ENCODE measurements around the gene EEF2K.
"Not testable (repeated sequence)": the region's sequence is repeated elsewhere in the genome, so short reads cannot be mapped to it uniquely, and the experiment has no call there.

EEF2K gene

DNA sequence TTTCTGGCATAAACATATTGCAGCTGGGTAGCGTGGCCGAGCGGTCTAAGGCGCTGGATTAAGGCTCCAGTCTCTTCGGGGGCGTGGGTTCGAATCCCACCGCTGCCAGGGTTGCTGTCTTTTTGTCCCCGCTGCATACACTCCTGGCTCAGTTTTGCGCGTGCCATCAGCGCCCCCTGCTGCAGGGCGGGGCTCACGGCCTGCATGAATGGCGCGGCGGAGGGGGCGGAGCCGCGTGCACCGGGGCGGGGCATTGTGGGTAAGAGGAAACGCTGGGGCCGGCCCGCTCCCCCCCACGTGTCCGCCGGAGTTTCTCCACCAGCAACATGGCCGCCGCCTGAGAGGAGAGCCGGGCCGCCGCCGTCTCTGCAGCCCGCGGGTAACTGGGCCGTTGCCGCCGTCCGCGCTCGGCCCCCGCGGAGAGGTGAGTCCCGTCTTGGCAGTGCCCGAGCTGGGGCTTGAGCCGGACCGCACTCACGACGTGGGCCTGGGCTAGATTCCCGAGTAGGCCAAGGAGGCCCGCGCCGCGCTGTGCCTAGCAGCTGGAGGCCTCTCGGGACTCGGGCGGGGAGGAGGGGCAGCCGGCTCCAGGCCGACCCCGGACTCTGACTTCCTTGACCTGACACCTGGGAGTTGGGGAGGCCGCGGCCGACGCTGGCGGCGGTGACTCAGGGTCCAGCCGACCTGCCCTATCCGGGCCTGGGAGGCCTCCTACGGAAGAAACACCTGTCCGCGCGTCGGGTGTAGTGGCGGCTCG is 91.2 kb downstream of the EEF2K start, which contains the start of gene POLR3E:
TSS of gene POLR3E (plus strand) at position 296 of the 757 bp plus-strand sequence. CDS start 5,560 bp downstream, outside the sequence.
- peak; percentile 96 for DNase-seq

DNA sequence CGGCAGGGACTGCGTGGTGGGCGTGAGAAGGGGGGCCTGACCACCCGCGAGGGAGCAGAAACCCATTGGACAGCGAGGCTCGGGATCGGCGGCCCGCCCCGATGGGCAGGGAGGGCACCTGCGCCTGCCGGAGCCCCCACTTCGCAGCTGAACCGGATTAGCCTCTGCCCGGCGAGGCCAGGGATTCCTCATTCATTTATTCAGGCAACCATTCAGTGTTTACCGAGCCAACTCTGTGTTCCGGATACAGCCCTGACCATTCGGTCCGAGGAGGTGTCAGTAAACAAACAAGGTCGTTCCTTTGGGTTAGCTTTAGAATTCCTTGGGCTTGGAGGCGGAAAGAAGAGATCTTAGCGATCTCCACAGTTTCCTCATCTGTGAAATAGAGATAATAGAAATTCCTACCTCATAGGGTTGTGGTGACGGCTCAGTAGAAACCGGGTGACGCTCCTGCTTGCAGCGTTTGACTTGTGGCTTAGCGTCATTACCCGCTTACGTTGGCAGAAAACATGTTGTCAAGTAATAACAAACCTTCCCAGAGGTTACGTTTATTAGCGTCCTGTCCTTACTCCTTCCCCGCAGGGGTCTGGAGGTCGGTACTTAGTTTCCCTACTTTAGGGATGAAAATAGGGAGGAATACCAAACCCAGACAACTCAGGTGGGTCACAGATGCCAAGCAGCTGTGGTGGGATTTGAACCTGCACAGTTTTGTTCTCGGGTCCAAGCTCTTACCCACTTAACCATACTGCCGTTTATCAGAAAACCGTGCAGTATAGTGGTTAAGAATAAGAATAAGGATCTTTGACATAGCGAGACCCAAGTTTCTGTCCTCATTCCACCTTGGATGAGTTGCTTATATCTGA is 92.0 kb downstream of the EEF2K start:
- peak; percentile 97 for DNase-seq

DNA sequence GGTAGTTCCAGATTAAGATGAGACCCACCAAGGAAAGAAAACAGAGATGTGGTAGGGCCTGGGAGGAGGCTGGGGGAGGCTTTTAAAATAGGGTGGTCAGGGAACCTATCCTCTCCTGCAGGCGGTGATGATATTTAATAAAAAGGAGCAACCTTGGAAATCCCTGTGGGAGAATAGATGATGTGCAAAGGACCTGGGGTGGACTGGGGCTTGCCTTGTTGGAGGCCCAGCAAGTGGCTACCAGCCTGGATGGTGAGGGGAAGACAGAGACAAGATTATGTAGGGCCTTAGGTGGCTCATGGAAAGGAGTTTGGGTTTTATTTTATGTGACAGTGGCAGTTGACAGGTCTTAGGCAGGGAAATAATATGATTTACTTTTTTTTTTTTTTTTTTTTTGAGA is 93.0 kb downstream of the EEF2K start:
- DNase-seq, result no peak

DNA sequence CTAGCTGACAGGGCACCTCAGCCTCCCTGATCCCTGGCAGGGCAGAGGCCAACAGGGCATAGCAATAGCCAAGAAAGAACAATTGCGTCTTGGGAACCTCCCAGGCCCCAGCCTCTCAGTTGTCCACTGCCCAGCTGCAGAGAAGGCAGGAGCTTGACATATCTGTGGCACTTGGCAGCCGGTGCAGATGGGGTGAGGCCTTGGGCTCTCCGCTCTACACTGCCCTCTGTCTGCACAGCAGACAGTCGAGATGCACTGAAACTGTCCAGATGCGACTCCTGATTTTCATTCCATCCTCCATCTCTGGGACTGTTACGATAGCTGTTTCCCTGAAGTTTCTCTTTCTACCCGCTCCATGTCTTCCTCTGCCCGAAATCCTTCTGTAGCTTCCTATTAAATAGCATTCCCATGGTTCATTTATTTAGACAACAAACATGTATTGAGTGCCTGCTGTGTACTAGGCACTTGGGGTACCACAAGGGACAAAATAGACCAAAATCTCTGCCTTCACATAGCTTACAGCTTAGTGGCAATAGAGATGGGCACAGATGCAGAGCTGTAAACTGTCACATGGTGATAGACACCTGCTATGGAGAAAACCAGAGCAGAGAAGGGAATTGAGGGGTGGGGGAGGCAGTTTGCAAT is 94.5 kb downstream of the EEF2K start:
- DNase-seq, result peak; percentile 61

DNA sequence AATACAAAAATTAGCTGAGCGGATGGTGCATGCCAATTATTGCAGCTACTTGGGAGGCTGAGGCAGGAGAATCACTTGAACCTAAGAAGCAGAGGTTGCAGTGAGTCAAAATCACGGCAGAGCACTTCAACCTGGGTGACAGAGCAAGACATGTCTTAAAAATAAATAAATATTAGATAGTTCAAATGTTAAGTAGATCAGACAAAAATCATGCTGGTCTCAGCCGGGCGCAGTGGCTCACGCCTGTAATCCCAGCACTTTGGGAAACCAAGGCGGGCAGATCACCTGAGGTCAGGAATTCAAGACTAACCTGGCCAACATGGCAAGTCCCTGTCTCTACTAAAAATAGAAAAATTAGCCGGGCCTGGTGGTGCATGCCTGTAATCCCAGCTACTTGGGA is 95.3 kb downstream of the EEF2K start:
- DNase-seq, result not testable (repeated sequence)

DNA sequence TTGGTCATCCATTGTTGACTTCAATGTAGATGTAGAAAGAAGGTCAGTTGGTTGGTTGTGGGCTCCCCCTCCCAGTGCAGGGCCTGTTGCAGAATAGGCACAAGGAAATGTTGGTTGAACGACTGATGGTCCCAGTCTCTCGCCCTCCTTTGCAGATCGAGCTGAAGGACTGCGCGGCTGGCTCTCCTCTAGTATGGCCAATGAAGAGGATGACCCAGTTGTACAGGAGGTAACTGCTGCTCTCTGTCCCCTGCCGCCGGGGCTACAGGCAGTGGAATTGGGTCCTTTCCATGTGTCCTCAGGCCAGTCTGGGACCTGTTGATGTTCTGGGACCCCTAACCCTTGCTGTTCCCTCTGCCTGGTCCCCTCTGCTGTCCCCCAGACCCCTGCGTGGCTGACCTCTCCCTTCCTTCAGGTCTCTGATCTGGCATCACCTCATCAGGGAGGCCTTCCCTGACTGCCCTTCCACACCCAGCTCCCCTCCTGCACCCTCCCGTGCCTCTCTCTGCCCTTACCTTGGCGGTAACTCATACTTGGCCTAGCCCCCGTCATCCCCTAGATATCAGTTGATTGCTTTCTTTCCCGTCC is 96.8 kb downstream of the EEF2K start:
- DNase-seq, result no peak

DNA sequence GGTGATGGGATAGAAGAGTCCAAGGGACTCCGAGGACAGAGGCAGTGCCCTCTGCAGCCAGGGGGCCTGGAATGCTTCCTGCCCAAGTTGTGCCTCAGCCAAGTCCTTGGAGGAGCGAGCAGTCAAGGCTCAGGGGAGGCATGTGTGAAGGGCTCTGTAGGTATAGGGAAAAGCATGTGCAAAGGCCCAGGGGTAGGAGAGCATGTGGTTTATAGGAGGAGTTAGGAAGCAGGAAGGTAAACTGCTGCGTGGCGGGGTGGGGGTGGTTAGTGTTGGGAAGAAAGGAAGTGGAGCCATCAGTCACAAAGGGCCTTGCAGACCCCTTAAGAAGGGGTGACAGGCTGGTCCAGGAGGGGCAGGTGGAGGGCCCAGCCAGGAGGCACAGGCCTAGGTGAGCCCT is 98.3 kb downstream of the EEF2K start:
- DNase-seq, result no peak

DNA sequence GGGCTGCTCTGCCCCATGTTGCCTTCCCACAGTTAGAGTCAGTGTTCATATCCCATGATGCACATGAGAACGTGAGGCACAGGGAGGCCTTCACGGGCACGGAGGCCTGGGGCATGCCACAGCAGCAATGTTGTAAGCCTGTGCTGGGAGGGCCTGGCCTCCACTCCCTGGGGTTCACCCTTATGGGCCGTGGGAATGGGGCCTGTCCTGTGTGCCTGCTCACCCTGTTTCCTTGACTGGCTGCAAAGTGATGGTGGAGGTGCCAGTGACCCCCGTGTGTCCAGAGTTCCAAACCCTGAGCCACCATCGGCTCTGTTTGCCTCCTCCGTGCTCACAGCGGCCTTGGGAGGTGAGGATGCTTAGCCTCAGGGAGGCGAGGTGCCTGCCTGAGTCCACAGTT is 100.7 kb downstream of the EEF2K start:
- DNase-seq, result no peak

DNA sequence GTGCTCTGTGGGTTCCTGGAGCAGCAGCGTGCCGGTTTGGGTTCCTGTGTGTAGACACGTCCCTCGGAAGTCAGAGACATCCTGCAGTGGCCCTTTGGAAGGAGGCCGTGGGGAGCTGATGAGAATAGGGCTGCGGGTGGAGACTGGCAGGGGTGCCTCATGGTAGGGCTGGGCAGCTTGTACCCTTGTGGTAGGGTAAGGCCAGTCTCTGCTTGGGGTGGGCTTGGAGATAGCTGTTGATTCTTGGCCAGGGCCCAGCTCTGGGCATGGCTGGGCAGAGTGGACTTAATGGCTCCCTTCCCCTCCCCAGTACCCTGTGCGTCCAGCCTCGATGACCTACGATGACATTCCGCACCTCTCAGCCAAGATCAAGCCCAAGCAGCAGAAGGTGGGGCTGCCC is 101.8 kb downstream of the EEF2K start:
- DNase-seq, result no peak

DNA sequence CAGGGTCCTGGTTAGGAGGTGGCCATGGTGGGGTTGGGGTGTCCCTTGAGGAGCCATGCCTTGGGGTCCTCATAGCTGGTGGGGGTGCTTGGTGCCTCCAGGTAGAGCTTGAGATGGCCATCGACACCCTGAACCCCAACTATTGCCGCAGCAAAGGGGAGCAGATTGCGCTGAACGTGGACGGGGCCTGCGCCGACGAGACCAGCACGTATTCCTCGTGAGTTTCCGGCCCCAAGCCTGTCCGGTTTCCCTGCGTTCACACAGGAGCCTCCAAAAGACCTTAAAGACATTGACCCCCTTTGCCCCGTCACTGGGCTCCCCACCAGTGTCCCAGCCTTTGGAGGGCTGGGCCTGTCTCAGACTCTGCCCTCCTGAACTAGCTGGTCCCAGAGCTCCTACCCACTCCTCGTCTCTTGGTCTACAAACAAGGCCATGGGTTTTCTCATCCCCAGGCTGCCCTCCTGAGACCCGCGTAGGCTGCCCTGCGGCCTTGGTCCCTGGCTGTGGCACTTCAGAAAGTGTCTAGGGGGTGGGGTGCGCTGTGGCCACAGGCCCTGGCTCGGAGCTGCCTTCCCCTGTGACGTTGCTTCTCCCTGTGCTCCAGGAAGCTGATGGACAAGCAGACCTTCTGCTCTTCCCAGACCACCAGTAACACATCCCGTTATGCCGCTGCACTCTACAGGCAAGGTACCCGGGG is 102.9 kb downstream of the EEF2K start:
- DNase-seq, result no peak

DNA sequence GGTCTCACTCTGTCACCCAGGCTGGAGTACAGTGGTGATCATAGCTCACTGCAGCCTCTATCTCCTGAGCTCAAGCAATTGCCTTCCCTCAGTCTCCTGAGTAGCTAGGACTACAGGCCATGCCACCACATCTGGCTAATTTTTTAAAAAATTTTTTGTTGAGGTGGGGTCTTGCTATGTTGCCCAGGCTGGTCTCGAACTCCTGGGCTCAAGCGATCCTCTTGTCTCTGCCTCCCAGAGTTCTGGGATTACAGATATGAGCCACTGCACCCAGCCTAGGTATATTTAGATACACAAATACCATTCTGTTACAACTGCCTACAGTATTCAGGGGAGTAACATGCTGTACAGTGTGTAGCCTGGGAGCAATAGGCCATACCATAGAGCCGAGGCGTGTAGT is 105.4 kb downstream of the EEF2K start:
- no peak for DNase-seq

DNA sequence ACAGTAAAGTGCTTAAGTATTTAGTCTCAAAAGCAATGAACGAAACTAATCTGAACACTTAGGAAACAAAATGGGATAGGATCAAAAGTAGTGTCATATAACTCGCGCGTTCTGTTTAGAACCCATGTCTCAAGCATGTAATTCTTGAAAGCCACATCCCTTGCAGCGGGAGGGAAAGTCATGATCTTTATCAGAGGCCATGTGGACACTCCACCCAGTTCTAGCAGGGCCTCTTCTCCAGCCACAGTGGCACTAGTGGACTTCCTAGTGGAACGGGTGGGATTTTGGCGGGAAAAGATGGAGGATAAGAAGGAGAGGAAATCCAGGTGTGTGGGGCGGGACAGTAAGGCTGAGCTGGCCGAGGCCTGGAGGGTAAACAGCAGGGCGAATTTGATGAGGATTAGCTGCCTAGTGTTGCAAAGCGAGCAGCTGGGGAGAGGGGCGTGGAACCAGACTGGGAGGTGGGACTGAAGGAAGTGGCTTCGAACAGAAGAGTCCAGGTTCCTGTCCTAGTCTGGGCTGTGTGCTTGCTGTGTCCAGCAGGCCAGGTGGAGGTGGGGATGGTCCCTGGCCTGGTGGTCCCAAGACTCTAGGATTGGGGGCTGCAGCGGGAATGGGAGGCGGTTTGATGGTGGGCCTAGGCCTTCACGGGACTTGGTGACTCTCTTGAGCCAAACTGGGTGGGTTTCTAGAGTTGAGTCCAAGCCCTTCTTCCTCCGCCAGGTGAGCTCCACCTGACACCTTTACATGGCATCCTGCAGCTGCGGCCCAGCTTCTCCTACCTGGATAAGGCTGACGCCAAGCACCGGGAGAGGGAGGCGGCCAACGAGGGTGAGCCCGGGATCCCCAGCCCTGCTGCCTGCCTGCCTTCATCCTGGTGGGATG is 107.1 kb downstream of the EEF2K start:
- no peak for DNase-seq

DNA sequence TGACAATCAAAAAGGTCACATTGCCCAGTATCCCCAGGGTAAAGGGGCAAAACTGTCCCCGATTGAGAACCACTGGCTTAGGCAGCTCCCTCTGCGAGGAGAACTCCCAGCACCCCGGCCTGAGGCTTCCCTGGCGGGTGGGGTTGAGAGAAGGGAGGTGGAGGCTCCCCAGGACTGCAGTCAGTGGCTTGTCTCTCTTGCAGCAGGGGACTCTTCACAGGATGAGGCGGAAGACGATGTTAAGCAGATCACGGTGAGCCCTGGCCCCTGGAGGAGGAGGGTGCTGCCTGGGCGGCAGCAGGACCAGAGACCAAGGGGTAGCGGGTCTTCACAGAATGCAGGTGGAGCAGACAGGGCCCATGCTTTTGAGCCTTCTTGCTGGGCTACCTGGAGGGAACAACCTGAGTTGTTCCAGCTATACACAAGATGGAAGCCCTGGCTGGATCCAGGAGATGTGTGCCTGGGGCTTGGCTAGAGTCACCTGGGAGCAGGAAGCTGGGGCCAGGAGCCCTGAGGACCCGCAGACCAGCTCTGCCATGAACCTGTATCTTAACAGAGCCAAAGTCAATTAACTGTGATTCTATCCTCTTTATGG is 107.9 kb downstream of the EEF2K start:
- DNase-seq, result no peak

DNA sequence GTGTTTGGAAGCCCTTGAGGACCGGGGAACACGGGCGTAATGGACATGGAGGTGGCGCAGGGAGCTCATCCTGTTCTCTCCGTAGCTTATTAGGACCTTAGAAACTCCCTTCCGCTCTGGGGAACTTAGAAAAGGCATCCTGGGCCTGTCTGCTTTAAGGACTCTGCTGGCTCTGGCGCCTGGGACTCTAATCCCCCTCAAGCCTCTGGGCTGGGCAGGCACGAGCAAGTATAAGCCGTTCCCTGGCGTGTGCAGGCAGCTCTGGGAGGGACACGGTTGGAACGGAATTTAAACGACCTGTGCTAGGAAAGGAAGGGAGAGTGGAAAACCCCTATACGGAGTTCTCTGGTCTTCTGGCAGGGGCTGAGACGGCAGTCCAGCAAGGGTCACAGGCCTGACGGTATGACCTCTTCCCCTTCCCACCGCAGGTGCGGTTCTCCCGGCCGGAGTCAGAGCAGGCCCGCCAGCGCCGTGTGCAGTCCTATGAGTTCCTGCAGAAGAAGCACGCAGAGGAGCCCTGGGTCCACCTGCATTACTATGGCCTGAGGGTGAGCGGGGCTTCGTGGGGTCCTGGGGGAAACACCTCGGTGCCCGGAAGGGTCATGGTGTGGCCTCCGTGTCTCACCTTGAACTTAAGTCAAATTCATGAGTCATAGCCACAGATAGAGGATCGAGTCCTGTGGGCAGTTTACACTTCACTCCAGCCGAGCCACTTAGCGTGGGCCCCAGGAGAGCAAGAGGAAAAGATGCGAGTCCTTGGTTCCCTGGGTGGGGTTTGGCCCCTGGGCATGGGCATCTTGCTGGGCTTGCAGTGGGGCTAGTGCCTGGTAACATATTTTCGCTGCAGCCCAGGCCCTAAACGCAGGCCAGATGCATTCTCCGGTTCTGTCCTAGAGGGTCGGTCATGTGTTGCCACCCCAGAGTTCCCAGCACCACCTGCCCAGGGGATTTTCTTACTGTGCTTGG is 108.9 kb downstream of the EEF2K start:
- DNase-seq, result no peak

DNA sequence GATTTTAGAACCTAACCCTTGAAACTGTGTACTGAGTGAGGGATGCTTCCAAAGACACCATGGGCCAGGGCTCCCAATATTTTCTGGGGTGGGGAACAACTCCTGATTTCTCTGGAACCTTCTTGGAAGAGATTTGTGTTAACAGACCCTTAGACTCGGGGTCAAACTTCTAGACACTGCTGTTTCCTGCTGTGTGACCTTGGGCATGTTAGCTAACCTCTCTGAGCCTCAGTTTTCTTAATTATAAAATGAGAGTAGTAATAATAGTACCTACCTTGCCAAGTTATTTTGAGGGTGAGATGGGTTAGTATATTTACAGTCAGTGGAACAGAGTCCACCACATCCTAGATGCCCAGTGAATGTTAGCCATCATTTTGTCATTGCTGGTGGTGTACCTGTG is 109.9 kb downstream of the EEF2K start:
- DNase-seq, result no peak

DNA sequence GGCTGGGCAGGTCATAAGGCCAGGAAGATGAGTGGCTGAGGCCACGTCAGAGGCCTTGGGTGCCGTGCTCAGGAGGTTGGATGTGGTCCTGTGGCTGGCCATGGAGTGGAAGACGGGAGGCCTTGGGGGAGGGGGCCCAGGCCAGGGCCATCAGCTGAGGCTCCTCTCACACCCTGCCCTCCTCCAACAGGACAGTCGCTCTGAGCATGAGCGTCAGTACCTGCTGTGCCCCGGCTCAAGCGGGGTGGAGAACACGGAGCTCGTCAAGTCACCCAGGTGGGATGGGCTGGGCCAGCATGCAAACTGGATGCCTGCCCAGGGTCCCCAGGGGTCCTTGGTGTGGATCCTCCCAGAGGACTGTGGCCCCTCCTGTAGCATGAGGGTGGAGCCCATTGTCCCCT is 110.3 kb downstream of the EEF2K start:
- no peak for DNase-seq

DNA sequence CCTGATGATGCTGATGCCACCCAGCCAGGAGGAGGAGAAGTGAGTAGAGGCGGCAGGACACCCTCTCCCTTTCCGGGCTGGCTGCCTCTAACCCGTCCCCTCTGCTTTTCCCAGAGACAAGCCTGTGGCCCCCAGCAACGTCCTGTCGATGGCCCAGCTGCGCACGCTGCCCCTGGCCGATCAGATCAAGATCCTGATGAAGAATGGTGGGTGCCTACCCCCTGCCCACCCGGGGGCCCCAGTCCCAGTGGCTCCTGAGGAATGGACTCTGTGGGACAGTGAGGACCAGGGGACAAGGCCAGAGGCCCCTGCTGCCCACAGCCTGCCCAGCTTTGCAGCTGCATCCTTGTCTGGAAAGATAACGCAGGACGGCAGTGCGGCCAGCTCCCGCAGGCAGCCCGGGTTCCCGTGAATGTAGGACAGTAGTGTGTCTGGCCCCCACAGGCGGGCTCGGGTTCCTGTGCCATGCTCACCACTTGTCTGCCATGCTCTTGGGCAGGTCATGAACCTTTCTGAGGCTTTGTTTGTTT is 111.0 kb downstream of the EEF2K start:
- DNase-seq, result no peak

DNA sequence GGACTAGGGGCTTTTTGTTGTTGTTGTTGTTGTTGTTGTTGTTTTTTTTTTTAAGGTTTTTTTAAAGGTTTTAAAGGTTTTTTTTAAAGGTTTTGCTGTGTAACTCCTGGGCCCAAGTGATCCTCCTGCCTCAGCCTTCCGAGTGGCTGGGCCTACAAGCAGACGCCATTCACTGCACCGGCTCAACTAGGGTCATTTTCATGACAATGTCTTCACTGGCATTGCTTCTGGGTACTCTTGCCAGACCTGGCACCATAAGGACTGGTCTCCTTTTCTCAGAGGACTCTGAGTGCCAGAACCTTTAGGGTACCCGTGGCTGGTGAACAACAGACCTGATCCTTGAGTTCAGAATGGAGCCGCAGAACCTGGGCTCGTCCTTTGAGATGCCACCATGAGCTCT is 111.5 kb downstream of the EEF2K start:
- DNase-seq, result no peak

DNA sequence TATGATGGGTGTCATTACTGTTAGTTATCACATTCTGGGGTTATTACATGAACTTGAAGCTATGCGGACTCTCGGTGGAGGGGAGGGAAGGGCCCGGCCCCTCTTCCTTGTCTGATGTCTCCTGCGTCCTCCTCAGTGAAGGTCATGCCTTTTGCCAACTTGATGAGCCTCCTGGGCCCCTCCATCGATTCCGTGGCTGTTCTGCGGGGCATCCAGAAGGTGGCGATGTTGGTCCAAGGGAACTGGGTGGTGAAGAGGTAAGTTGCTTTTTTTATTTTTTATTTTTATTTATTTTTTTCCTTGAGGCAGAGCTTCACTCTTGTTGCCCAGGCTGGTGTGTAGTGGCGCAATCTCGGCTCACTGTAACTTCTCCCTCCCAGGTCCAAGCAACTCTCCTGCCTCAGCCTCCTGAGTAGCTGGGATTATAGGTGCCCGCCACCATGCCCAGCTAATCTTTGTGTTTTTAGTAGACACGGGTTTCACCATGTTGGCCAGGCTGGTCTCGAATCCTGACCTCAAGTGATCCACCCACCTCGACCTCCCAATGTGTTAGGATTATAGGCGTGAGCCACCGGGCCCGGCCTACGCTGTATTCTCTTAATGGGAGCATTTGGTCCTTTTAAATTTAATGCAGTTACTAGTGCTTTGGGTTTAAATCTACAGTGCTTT is 112.7 kb downstream of the EEF2K start:
- peak; percentile 20 for DNase-seq
